AG09309 (cell line): Measurements from ENCODE around the gene DENND5A.

Experiments
- DNase-seq: peaks from one replicate; pipeline ENCODE4 v3.0.0-alpha.2; 2010; ENCODE audit warnings: low read depth
- H3K4me3 ChIP-seq: 2 replicates; pipeline ENCODE4 v1.5.1; 2011; ENCODE audit warnings: mild to moderate bottlenecking, low read depth, low read length, moderate library complexity; ENCODE audit not compliant: control insufficient read depth
- CTCF ChIP-seq: IDR thresholded peaks from 2 replicates; pipeline ENCODE4 v1.5.1; 2011; ENCODE audit warnings: mild to moderate bottlenecking, low read depth, low read length, inconsistent platforms; ENCODE audit not compliant: insufficient read depth, control insufficient read depth; ENCODE audit errors: missing control alignments

DENND5A gene

DNA sequence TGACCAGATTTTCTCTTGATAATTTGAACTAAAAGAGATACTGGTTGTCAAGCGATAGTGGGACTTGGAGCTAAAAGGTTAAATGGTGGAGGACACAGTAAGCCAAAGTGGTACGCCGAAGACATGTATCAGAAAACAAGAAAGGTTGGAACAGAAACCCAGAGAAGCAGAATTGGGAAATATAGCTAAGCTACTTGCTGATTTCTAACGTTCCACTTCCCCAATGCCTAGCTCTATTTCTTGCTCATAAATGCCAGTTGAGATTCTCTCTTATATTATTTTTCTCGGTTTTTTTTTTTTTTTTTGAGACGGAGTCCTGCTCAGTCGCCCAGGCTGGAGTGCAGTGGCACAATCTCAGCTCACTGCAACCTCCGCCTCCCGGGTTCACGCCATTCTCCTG, 36.6 kb upstream of the DENND5A start:
- H3K4me3 ChIP-seq: no peak overlapping the region
- DNase-seq: no peak
- no peak for TF ChIP-seq CTCF

- no peak for DNase-seq
- H3K4me3 ChIP-seq: no peak overlapping the region
- no peak for TF ChIP-seq CTCF
These were observed 28.5 kb upstream of the DENND5A start for GRCh38 chr11:9293646-9294045.

- no peak for DNase-seq
- H3K4me3 ChIP-seq: no peak overlapping the region
- TF ChIP-seq CTCF: no peak
These were observed 20.9 kb upstream of the DENND5A start for GRCh38 chr11:9285850-9286587.

DNA sequence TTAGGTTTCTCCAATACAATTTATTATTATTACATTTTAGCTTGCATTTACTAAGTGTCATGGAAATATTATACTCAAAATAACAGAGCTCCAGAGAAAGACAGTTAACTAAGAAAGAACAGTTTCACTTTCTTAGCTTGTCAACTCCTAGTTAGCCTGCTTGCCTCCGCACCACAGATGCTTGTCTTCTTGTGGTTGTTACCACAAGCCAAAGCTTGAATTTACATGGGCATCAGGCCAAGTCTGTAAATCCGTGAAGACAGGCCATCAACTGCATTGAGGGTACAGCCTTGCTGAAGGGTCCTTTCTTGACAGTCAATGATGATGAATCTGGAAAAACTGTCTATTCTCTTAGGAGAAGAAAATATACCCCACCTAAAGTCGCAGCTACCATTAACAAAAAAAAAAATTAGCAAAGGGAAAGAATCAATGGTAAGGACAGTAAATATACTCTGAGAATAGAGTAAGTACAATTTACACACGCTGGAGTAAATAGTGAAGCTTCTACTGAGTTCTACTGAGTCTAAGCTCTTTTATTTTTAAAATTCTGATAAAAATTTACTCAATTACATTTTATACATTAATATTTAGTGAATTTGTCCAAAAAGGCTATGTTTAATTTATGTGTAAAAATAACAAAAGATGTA, 15.6 kb upstream of the DENND5A start:
- TF ChIP-seq CTCF: no peak
- no peak for DNase-seq
- H3K4me3 ChIP-seq: no peak overlapping the region

DNA sequence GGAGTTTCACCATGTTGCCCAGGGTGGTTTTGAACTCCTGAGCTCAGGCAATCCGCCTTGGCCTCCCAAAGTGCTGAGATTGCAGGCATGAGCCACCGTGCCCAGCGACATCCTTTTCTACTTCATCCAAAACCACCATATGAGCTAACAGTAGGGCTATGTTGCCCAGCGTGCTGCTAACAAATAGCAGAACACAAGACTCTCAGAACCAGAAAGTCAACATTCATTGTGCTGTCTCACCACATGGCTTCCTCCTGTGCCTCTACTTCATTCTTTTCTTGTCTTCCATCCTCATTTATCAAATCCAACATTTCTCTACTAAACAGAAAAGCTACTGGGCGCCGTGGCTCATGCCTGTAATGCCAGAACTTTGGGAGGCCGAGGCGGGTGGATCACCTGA, 12.0 kb upstream of the DENND5A start:
- no peak overlapping the region for H3K4me3 ChIP-seq
- TF ChIP-seq CTCF: no peak
- no peak for DNase-seq

DNA sequence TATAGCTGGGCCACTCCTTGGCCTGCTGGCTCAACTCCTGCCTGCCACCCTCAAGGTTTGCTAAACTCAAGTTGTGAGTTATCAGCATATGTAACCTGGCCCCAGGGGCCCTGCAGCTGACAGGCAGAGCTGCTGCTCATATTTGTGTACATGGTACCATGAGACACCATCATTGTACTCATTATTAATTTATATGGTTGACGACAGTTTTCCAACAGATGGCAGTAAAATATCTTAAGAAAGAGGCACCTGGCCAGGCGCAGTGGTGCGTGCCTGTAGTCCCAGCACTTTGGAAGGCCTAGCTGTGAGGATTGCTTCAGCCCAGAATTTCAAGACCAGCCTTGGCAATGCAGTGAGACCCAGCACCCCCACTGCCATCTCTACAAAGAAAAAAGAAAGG, 11.4 kb upstream of the DENND5A start:
- no peak for TF ChIP-seq CTCF
- no peak overlapping the region for H3K4me3 ChIP-seq
- DNase-seq: no peak
